WTC11 (cell line): ENCODE results near the gene PXK. TPM values are rescaled to one million over a fixed set of nuclear protein-coding genes. Genes with fewer than 3 reads are reported as not detected.
A peak's percentile ranks its signal among the peaks of the same experiment; 100 is the strongest.

Source experiments
- ATAC-seq: fragments of 200-7000 bp; cut with Tn5 transposase; 2 replicates; pipeline ENCODE4 v1.10.0; 2021; ENCODE audit warnings: mild to moderate bottlenecking, moderate library complexity
- CTCF ChIA-PET: fragments of 300-600 bp; sonication (Branson Sonifier 250); formaldehyde crosslinking; loops from one replicate; lab custom pipeline; 2021; ENCODE audit warnings: antibody characterized with exemption; lab: Charles Lee
- POLR2A ChIA-PET: fragments of 350-600 bp; sonication (Branson Sonifier 250); formaldehyde crosslinking; loops from one replicate; lab custom pipeline; 2021; ENCODE audit warnings: antibody characterized with exemption; lab: Charles Lee
- DNase-seq: peaks from one replicate; pipeline ENCODE4 v3.0.0; 2021; ENCODE audit warnings: low spot score
- H3K27ac Mint-ChIP-seq: 2 replicates; pipeline ENCODE4 v1.8.0; 2021; ENCODE audit warnings: mixed read lengths
- H3K27me3 Mint-ChIP-seq: 2 replicates; pipeline ENCODE4 v1.8.0; 2021; ENCODE audit warnings: low read depth, mild to moderate bottlenecking, moderate library complexity, mixed read lengths
- H3K36me3 Mint-ChIP-seq: 2 replicates; pipeline ENCODE4 v1.8.0; 2021; ENCODE audit warnings: mixed read lengths
- H3K4me1 Mint-ChIP-seq: 2 replicates; pipeline ENCODE4 v1.8.0; 2022; ENCODE audit warnings: mixed read lengths
- H3K4me3 Mint-ChIP-seq: 2 replicates; pipeline ENCODE4 v1.8.0; 2021; ENCODE audit warnings: mild to moderate bottlenecking, moderate library complexity, mixed read lengths
- H3K9me3 Mint-ChIP-seq: 2 replicates; pipeline ENCODE4 v1.8.0; 2021; ENCODE audit warnings: mixed read lengths
- CBFB ChIP-seq: sonication (generic); formaldehyde crosslinking; IDR thresholded peaks from 2 replicates; pipeline ENCODE4 v1.8.1; 2022; ENCODE audit warnings: mild to moderate bottlenecking, low read depth, missing genetic modification reagents
- CREM ChIP-seq: sonication (generic); formaldehyde crosslinking; IDR thresholded peaks from 2 replicates; pipeline ENCODE4 v1.8.1; 2022; ENCODE audit warnings: mild to moderate bottlenecking, missing genetic modification reagents, moderate library complexity
- FOXJ3 ChIP-seq: sonication (generic); formaldehyde crosslinking; IDR thresholded peaks from 2 replicates; pipeline ENCODE4 v1.9.0; 2021; ENCODE audit warnings: missing genetic modification reagents, mild to moderate bottlenecking, borderline replicate concordance
- GABPB1 ChIP-seq: sonication (generic); formaldehyde crosslinking; IDR thresholded peaks from 2 replicates; pipeline ENCODE4 v1.8.1; 2023; ENCODE audit warnings: mild to moderate bottlenecking, missing genetic modification reagents
- HMGA2 ChIP-seq: fragments of 250-450 bp; sonication (Bioruptor Pico); IDR thresholded peaks from 2 replicates; pipeline ENCODE4 v1.4.0; 2021; ENCODE audit warnings: mild to moderate bottlenecking, moderate library complexity
- NFATC4 ChIP-seq: fragments of 250-450 bp; sonication (Bioruptor Pico); IDR thresholded peaks from 2 replicates; pipeline ENCODE4 v1.9.0; 2021; ENCODE audit warnings: mild to moderate bottlenecking
- NFE2L1 ChIP-seq: sonication (generic); formaldehyde crosslinking; IDR thresholded peaks from 2 replicates; pipeline ENCODE4 v1.8.1; 2023; ENCODE audit warnings: missing genetic modification reagents
- RELA ChIP-seq: sonication (generic); formaldehyde crosslinking; IDR thresholded peaks from 2 replicates; pipeline ENCODE4 v1.8.1; 2022; ENCODE audit warnings: missing genetic modification reagents, mild to moderate bottlenecking, borderline replicate concordance
- SOX15 ChIP-seq: fragments of 250-450 bp; sonication (Bioruptor Pico); IDR thresholded peaks from 2 replicates; pipeline ENCODE4 v1.9.0; 2021; ENCODE audit warnings: mild to moderate bottlenecking
- ZBTB21 ChIP-seq: sonication (generic); formaldehyde crosslinking; IDR thresholded peaks from 2 replicates; pipeline ENCODE4 v1.8.1; 2023; ENCODE audit warnings: mild to moderate bottlenecking, missing genetic modification reagents, borderline replicate concordance
- ZNF263 ChIP-seq: sonication (generic); formaldehyde crosslinking; IDR thresholded peaks from 2 replicates; pipeline ENCODE4 v1.8.1; 2022; ENCODE audit warnings: low read depth, mild to moderate bottlenecking, moderate library complexity, missing genetic modification reagents
- ZNF416 ChIP-seq: fragments of 250-450 bp; sonication (Bioruptor Pico); IDR thresholded peaks from 2 replicates; pipeline ENCODE4 v1.9.0; 2021; ENCODE audit warnings: mild to moderate bottlenecking, inconsistent platforms
- total RNA-seq: library from RNA; stranded (reverse); gene quantifications from 3 replicates; pipeline ENCODE4 v1.2.3, GENCODE V29; 2021
- TF ChIP-seq, protein P1 (sequence below): sonication (generic); formaldehyde crosslinking; IDR thresholded peaks from 2 replicates; pipeline ENCODE4 v1.8.1; 2022; ENCODE audit warnings: missing genetic modification reagents, borderline replicate concordance
- TF ChIP-seq, protein P2 (sequence below): sonication (generic); formaldehyde crosslinking; conservative IDR thresholded peaks from 2 replicates; pipeline ENCODE4 v1.8.1; 2023; ENCODE audit warnings: mild to moderate bottlenecking, low read depth, missing genetic modification reagents, moderate library complexity
- TF ChIP-seq, protein P3 (sequence below): sonication (generic); formaldehyde crosslinking; IDR thresholded peaks from 2 replicates; pipeline ENCODE4 v1.8.1; 2023; ENCODE audit warnings: mild to moderate bottlenecking, missing genetic modification reagents, moderate library complexity
- TF ChIP-seq, protein P4 (sequence below): sonication (generic); formaldehyde crosslinking; IDR thresholded peaks from 2 replicates; pipeline ENCODE4 v1.8.0; 2022; ENCODE audit warnings: mild to moderate bottlenecking, missing genetic modification reagents
- TF ChIP-seq, protein P5 (sequence below): sonication (generic); formaldehyde crosslinking; conservative IDR thresholded peaks from 2 replicates; pipeline ENCODE4 v1.8.1; 2022; ENCODE audit warnings: mild to moderate bottlenecking, missing genetic modification reagents
- TF ChIP-seq, protein P6 (sequence below): fragments of 200-600 bp; IDR thresholded peaks from 2 replicates; pipeline ENCODE4 v1.8.0; 2022; ENCODE audit warnings: antibody characterized with exemption
- TF ChIP-seq, protein P7 (sequence below): sonication (generic); formaldehyde crosslinking; IDR thresholded peaks from 2 replicates; pipeline ENCODE4 v1.8.0; 2022; ENCODE audit warnings: mild to moderate bottlenecking, missing genetic modification reagents
- TF ChIP-seq, protein P8 (sequence below): sonication (generic); formaldehyde crosslinking; IDR thresholded peaks from 2 replicates; pipeline ENCODE4 v1.8.1; 2022; ENCODE audit warnings: low read depth, mild to moderate bottlenecking, moderate library complexity, missing genetic modification reagents, borderline replicate concordance

PXK gene
- total RNA-seq, 1 experiment from 2014 or later = 9.4 TPM

DNA sequence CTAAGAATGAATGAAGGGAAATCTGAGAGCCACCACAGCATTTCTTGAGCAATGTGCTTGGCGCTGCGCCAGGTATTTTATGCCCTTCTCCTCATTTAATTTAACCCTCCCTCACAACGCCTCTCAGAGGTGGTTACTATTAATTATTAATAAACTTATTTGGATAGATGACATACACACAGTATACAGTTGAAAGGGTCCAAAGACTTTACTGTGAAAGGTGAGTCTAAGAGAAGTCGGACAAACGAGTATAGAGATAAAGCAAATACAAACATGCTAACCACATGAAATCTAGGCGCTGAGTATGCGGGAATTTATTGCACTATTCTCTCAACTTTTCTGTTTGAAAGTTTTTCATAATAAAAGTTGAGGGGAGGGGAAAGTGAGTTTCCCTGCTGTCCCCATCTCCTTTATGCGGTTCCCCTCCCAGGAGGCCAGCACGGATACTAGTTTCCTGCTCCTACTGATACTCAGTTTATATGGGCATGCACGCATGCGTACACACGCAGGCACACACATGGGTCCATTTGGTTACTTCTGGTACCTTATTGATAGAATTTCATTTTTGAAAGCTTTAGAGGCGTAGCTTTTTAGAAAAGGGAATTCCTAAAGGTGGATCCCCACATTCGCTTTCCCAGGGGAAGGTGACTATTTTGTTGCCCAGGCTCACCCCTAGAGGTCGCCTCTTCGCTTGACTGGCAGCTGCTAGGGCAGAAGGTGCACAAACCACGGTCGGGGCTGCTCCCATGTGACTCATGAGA, 130.7 kb downstream of the PXK start:
- POLR2A ChIA-PET = no interaction called here

DNA sequence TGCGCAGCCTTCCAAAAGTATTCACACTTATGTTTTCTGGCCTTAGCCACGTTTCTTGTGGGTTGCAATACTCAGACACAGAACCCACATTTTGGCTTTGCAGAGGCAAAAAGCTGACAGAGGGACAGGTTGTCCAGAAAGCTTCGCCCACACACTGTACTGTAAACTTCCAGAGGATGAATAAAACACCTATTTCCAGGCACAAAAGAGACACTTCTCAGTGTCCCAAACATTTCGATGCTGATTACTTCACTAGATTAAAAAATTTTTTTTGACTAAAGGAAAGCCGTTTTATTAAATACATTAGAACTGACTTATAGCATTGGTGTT, 131.2 kb downstream of the PXK start:
- CTCF ChIA-PET = interaction anchor here (0.7 to 1.3 kb wide), 19 partner anchors 9 to 166 kb away, joined by 3 to 17 read pairs (median 5); partner anchors contain the start of genes HTD2, KCTD6 and RPP14
- peaks cover 13% of the 10 kb centered on the region for H3K4me1 Mint-ChIP-seq
- TF ChIP-seq, protein P1, sequence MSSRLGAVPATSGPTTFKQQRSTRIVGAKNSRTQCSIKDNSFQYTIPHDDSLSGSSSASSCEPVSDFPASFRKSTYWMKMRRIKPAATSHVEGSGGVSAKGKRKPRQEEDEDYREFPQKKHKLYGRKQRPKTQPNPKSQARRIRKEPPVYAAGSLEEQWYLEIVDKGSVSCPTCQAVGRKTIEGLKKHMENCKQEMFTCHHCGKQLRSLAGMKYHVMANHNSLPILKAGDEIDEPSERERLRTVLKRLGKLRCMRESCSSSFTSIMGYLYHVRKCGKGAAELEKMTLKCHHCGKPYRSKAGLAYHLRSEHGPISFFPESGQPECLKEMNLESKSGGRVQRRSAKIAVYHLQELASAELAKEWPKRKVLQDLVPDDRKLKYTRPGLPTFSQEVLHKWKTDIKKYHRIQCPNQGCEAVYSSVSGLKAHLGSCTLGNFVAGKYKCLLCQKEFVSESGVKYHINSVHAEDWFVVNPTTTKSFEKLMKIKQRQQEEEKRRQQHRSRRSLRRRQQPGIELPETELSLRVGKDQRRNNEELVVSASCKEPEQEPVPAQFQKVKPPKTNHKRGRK (CRISPR knock-in tag) = no peak
- no peak for TF ChIP-seq ZBTB21 (CRISPR knock-in tag)
- no peak for TF ChIP-seq NFATC4
- TF ChIP-seq SOX15 = no peak
- TF ChIP-seq, protein P2, sequence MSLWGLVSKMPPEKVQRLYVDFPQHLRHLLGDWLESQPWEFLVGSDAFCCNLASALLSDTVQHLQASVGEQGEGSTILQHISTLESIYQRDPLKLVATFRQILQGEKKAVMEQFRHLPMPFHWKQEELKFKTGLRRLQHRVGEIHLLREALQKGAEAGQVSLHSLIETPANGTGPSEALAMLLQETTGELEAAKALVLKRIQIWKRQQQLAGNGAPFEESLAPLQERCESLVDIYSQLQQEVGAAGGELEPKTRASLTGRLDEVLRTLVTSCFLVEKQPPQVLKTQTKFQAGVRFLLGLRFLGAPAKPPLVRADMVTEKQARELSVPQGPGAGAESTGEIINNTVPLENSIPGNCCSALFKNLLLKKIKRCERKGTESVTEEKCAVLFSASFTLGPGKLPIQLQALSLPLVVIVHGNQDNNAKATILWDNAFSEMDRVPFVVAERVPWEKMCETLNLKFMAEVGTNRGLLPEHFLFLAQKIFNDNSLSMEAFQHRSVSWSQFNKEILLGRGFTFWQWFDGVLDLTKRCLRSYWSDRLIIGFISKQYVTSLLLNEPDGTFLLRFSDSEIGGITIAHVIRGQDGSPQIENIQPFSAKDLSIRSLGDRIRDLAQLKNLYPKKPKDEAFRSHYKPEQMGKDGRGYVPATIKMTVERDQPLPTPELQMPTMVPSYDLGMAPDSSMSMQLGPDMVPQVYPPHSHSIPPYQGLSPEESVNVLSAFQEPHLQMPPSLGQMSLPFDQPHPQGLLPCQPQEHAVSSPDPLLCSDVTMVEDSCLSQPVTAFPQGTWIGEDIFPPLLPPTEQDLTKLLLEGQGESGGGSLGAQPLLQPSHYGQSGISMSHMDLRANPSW = no peak
- no peak for TF ChIP-seq CREM (CRISPR knock-in tag)
- TF ChIP-seq, protein P3, sequence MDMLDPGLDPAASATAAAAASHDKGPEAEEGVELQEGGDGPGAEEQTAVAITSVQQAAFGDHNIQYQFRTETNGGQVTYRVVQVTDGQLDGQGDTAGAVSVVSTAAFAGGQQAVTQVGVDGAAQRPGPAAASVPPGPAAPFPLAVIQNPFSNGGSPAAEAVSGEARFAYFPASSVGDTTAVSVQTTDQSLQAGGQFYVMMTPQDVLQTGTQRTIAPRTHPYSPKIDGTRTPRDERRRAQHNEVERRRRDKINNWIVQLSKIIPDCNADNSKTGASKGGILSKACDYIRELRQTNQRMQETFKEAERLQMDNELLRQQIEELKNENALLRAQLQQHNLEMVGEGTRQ (CRISPR knock-in tag) = no peak
- no peak for TF ChIP-seq FOXJ3 (CRISPR knock-in tag)
- TF ChIP-seq HMGA2 (CRISPR knock-in tag) = no peak
- no peak for TF ChIP-seq ZNF263 (CRISPR knock-in tag)
- TF ChIP-seq, protein P4, sequence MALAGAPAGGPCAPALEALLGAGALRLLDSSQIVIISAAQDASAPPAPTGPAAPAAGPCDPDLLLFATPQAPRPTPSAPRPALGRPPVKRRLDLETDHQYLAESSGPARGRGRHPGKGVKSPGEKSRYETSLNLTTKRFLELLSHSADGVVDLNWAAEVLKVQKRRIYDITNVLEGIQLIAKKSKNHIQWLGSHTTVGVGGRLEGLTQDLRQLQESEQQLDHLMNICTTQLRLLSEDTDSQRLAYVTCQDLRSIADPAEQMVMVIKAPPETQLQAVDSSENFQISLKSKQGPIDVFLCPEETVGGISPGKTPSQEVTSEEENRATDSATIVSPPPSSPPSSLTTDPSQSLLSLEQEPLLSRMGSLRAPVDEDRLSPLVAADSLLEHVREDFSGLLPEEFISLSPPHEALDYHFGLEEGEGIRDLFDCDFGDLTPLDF (CRISPR knock-in tag) = no peak
- TF ChIP-seq GABPB1 (CRISPR knock-in tag) = no peak
- no peak for TF ChIP-seq CBFB (CRISPR knock-in tag)
- no peak for TF ChIP-seq RELA (CRISPR knock-in tag)
- TF ChIP-seq, protein P5, sequence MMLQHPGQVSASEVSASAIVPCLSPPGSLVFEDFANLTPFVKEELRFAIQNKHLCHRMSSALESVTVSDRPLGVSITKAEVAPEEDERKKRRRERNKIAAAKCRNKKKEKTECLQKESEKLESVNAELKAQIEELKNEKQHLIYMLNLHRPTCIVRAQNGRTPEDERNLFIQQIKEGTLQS (CRISPR knock-in tag) = no peak
- no peak for TF ChIP-seq ZNF416 (CRISPR knock-in tag)

More for the DNA sequence above, 130.7 kb downstream of the PXK start:
- H3K4me1 Mint-ChIP-seq = peaks cover 13% of the 10 kb centered on the region
- H3K27me3 Mint-ChIP-seq = no peaks in the 10 kb centered on the region
- peak overlapping the region; percentile 93 for H3K27ac Mint-ChIP-seq
- H3K4me3 Mint-ChIP-seq = peak overlapping the region; percentile 40
- CTCF ChIA-PET = interaction anchor here (0.7 to 1.3 kb wide), 19 partner anchors 10 to 167 kb away, joined by 3 to 17 read pairs (median 5); partner anchors contain the start of genes HTD2, KCTD6 and RPP14
- ATAC-seq = peak; percentile 92
- DNase-seq = peak; percentile 81
- H3K9me3 Mint-ChIP-seq = no peaks in the 10 kb centered on the region
- no peaks in the 10 kb centered on the region for H3K36me3 Mint-ChIP-seq
- TF ChIP-seq, protein P6, sequence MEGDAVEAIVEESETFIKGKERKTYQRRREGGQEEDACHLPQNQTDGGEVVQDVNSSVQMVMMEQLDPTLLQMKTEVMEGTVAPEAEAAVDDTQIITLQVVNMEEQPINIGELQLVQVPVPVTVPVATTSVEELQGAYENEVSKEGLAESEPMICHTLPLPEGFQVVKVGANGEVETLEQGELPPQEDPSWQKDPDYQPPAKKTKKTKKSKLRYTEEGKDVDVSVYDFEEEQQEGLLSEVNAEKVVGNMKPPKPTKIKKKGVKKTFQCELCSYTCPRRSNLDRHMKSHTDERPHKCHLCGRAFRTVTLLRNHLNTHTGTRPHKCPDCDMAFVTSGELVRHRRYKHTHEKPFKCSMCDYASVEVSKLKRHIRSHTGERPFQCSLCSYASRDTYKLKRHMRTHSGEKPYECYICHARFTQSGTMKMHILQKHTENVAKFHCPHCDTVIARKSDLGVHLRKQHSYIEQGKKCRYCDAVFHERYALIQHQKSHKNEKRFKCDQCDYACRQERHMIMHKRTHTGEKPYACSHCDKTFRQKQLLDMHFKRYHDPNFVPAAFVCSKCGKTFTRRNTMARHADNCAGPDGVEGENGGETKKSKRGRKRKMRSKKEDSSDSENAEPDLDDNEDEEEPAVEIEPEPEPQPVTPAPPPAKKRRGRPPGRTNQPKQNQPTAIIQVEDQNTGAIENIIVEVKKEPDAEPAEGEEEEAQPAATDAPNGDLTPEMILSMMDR = peak; percentile 66; the same call in 1 of the 2 replicates
- TF ChIP-seq, protein P3 (CRISPR knock-in tag) = peak; percentile 74
- TF ChIP-seq NFE2L1 (no peak), GABPB1 (CRISPR knock-in tag) (0 out of 2 replicates have a peak, but pooled peaks have one; percentile 13)
- TF ChIP-seq, protein P7, sequence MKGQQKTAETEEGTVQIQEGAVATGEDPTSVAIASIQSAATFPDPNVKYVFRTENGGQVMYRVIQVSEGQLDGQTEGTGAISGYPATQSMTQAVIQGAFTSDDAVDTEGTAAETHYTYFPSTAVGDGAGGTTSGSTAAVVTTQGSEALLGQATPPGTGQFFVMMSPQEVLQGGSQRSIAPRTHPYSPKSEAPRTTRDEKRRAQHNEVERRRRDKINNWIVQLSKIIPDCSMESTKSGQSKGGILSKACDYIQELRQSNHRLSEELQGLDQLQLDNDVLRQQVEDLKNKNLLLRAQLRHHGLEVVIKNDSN = peak; percentile 75; the same call in 1 of the 2 replicates
- TF ChIP-seq, protein P8, sequence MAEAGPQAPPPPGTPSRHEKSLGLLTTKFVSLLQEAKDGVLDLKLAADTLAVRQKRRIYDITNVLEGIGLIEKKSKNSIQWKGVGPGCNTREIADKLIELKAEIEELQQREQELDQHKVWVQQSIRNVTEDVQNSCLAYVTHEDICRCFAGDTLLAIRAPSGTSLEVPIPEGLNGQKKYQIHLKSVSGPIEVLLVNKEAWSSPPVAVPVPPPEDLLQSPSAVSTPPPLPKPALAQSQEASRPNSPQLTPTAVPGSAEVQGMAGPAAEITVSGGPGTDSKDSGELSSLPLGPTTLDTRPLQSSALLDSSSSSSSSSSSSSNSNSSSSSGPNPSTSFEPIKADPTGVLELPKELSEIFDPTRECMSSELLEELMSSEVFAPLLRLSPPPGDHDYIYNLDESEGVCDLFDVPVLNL = no peak

More for the DNA sequence above, 131.2 kb downstream of the PXK start:
- H3K27me3 Mint-ChIP-seq = no peaks in the 10 kb centered on the region
- no peak overlapping the region for H3K4me3 Mint-ChIP-seq
- DNase-seq = no peak
- H3K27ac Mint-ChIP-seq = no peak overlapping the region
- POLR2A ChIA-PET = no interaction called here
- no peaks in the 10 kb centered on the region for H3K9me3 Mint-ChIP-seq
- ATAC-seq = no peak
- H3K36me3 Mint-ChIP-seq = no peaks in the 10 kb centered on the region
